Activated CD4-positive, alpha-beta T cell treated with anti-CD3 and anti-CD28 coated beads for 24 hours (primary cell): ENCODE data around the gene CST8.

ENCODE experiments used
- DNase-seq, 2 donors: peaks; one replicate each; pipeline ENCODE4 v3.0.0-alpha.2; 2020; ENCODE audit warnings: low read depth in 2 of 2

CST8 gene

DNA sequence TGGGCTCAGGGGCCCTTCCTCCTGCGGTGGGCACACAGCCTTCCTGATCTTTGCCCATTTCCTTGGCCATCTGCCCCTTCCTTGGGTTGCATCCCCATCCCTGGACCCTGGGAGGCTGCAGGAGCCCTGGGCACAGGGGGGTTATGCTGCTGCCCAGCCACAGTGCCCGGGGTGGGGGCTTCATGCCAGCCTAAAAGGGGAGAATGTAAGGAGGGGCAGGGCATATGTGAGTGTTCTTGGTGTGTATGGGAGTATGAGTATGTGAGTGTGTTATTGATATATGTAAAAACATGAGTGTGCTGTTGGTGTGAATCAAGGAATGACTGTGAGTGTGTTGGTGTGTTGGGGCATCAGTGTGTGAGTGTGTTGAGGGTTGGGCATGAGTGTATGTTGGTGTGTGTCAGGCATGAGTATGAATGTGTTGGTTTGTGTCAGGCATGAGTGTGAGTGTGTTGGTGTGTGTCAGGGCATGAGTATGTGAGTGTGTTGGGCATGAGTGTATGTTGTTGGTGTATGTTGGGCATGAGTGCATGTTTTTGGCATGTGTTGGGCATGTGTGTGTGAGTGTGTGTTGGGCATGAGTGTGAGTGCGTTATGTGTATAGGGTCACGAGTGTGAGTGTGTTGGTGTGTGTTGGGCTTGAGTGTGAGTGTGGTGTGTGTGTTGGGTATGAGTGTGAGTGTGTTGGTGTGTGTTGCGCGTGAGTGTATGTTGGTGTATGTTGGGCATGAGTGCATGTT is 14.7 kb upstream of the CST8 start:
- no peak for DNase-seq

DNA sequence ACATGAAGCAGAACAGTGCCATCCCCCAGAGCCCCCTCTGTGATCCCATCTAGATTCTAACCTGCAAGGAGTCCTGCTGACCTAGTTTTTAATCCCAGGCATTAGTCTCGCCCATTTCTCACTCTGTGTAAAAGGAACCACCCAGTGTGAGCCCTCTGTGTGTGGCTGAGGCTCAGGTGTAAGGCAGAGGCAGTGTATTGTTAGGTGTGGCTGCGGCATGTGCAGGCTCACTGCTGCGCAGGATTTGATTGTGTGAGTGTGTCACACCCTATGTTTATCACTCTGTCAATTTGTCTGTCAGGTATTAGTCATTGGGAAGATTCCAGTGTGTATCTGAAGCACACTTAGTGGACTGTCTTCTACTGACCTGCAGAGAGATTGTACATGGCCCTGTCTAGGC is 13.7 kb upstream of the CST8 start:
- no peak for DNase-seq

DNA sequence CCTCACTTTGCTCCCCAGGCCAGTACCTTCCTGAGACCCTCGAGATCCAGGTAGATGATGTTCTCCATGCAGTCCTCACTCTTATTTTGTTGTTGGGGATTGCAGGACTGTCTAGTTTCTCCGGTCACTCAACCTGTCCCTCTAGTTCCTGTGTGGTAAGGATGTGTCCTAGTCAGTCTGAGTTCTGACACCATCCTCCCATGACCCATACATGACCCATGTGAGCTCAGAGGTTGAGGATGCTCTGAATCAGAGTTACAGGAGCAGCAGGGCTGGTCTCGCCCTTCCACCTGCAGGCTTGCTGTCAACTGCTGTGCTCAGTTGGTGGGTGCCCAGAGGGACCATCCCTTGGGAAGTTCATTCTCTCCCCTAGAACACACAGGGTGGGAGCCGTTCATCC is 11.9 kb upstream of the CST8 start:
- no peak for DNase-seq

DNA sequence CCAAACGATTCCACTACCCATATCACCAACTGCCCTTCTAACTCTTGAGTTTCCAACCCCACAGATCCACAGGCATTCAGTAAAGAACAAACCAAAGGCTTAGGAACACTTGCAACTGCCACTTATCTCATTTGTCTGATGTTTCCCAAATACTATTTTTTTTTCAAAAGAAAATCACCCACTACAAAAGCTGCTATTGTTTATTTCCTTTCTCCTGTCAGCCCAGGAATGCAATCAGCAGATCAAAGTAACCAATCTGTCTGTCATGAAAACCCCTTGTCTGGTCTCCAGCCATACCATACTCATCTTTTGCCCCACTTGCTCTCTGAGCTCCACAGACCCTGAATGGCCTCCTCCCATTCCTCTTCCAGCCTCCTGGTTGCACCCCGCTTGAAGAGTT is 8.8 kb upstream of the CST8 start:
- DNase-seq = no peak

DNA sequence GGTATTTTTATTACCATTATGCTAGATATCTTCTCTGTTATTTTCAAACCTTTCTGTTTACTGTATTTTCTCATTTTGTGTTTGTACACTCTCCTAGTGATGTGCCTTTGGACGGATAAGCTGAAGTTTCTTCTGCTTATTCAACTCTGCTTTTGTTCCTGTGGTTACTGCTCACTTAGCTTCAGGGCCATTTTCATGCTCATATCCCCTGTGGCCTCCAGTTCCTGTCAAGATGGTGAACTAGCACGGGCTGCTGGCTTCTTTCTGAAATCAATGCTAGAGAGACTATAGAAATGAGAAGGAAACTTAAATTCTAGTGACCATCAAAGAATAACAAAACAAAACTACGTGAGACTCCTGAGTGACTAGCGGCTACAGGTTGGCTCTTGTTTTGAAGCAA is 6.8 kb upstream of the CST8 start:
- DNase-seq = no peak

DNA sequence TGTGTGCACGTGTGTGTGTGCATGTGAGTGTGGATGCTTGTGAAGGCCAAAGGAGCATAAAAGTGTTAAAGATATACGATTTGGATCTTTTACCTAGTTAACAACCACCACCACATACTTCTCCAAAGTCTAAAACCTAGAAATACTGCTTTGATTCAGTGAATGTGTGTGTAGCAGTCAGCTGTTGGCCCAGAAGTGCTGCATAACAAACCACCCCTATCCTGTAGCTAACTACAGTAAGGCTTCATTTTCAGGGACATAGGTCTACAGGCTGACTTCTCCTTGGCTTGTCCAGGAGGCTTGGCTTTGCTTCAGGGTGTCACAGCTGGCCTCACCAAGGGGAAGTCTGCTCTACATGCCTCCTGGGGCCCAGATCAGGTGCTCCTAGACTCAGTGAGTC is 2.4 kb upstream of the CST8 start:
- DNase-seq = no peak

DNA sequence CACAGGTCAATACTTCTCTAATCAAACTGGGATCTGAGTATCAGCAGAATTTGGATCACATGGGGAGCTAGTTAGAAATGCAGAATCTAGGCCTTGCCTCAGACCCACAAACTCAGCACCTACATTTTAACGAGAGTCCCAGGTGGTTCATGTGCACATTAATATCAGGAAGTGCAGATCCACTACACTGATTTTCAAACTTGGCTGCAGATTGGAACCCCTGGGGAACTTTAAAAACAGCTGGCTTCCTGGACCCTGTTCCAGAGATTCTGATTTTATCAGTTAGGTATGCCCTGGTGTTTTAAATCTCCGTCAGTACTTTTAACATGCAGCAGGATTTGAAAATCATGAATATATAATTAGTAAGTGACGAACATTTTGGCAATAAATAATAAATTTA is 1.9 kb upstream of the CST8 start:
- no peak for DNase-seq

DNA sequence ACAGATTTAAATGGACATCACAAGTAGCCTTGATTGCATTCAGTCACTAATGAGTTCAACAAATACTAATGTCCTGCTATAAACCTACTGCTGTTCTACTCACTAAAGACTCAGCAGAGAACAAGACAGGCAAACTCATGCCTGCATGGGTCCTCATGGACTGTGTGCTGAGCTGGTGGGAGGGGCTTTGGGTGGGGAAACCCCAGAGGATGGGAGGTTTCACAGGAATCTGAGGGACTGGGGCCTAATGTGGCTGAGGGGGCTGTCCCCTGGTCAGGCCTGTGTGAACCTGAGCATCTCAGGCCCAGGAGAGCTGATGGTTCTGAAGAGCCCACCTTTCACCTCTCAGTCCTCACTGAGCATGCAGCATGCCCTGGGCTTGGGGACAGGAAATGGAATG is 1.4 kb downstream of the CST8 start:
- peak in 1 of 2 donors; percentile 7 for DNase-seq

DNA sequence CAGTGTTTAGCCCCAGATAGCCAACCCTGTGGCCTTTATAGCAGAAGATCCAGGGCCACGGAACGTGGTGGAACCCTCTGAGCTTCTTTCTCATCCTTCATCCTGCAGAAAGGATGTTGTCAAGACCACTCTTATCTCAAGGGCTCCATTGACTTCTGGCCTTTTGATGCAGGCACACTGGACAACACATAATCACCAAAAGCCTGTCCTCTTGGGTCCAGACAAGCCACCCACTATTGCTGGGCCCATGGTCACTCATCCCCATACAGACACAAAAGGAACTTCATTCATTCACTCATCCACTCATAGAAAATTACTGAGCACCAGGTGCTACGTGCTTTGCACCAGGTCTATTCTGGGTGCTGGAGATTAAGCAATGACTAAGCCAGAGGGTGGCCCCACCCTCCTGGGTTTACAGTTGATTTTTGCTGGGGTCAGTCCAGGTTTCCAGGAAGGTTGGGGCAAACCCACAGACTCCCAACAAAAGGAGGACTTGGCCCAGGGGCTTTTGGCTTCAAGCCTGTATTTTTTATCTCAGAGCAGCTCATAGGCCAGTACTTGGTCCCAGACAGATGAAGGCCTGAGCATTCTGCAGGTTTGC is 2.4 kb downstream of the CST8 start:
- DNase-seq = no peak

DNA sequence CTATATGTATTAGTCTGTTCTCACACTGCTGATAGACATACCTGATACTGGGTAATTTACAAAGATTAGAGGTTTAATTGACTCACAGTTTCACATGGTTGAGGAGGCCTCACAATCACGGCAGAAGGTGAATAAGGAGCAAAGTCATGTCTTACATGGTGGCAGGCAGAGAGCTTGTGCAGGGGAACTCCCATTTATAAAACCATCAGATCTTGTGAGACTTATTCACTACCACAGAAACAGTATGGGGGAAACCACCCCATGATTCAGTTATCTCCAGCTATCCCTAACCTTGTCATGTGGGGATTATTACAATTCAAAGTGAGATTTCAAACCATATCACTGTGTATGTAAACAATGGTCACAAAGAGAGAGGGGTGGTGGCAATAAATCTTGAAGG is 6.6 kb downstream of the CST8 start:
- no peak for DNase-seq

DNA sequence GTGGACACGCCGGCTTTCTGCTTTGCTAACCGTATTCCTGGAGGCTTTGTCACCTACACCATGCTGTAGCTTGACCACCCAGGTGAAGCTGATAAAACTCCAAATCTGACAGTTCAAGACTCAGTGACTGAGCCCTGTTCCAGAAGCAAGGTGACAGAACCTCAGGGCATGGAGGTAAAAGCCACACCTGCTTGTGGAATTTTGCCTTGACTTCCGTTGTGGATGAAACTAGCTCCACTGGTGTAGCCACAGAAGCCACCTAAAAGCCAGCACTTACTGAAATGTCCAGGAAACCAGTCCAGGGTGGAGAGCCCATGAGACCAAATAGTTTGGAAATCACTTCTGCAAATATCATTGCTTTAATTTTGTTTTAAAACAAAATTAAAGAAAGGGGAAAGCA is 11.0 kb downstream of the CST8 start:
- DNase-seq = no peak

DNA sequence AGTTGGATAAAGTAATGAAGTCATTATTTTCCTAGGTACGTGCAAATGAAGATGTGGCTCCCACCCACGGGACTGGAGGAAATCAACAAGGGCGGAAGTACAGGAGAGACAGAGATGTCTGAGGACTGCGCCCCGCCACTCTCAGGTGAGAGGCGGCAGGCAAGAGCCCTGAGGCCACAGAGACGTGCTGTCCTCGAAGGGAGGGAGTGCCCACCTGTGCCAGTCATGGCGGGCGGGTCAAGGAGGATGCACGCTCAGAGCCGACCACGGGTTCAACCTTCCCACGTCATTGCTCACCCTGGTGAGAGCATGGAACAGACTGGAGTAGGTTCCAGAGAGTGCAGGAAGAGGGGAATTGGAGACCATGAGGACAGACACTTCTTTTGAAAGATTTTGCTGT is 12.7 kb downstream of the CST8 start:
- no peak for DNase-seq

DNA sequence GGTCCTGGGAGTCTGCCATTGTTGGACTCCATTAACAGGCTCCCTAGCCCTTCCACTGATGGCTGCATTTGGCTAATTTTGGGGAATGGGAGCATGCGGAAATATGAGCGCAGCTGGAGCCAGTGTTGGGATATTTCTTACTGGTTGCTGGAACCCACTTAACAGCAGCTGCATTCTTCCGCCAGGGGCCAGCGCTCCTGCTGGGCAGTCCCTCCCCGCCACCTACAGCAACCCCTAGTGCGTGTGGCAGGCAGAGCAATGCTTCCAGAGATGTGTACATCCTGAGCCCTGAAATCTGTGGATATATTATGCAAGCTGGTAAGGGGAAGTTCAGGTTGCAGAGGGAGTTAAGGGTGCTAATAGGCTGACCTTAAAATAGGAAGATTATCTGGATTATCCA is 16.4 kb downstream of the CST8 start:
- no peak for DNase-seq

DNA sequence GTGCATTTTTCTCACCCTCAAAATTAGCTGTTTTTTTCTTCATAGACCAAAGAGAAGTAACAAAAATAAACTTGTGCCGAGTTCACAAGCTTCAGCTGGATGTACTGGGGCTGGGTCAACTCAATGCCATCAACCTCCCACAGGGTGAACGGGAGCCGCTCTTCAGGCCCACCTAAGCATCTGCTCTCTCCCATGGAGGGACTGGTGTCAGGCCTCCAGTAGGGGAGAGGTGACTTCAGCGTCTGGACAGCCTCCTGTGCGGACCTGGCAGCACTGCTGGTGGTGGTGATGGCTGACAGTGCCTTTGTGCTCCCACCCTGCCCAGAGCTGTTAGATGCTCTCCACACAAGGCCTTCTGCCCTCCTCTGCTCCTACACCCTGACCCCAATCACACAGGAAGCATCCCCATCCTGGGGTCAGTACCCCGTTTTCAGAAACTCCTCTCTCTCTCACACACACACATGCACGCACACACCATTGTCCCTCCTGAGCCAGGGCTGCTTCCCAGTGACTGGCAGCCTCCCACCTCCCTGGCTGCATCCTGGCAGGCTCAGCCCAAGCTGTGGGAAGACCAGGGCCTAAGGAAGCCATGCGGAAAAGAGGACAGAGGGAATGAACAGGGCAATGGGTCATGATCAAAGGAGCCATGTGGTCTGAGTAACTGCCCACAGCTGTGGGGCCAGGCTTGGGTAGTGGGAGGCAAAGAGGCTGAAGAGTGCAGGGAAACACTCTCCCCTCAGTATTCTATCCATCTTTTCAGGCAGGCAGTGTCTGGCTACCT is 17.7 kb downstream of the CST8 start:
- DNase-seq = no peak

DNA sequence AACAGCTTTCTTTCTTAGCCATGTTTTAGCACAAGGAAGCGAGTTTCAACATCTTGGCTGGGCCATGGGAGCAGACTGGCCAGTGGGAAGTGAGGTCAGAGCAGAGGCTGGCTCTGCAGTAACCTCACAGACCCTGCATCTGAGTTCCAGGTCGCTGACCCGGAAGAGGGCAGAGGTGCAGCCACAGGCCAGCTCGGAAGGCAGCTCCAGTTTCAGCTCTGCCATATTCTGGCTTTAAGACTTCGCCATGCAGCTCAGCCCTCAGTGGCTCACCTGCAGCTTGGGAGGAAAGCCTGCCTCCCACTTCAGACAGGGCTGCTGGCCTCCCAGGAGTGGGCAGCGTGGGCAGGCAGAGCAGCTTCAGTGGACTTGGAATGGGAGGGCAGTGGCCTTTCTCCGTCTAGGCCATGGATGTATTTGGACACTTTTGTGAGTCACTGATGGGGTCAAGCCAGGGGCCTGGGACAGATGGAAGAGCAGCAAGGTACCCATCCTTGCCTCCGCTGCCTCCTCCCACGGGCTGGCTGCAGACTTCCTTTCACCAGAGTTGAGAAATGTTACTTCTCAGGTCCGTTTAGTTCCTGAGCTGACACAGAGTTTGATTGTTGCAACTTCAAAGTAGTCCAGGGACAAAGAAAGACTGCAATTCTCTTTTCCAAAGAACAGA is 18.5 kb downstream of the CST8 start:
- no peak for DNase-seq

DNA sequence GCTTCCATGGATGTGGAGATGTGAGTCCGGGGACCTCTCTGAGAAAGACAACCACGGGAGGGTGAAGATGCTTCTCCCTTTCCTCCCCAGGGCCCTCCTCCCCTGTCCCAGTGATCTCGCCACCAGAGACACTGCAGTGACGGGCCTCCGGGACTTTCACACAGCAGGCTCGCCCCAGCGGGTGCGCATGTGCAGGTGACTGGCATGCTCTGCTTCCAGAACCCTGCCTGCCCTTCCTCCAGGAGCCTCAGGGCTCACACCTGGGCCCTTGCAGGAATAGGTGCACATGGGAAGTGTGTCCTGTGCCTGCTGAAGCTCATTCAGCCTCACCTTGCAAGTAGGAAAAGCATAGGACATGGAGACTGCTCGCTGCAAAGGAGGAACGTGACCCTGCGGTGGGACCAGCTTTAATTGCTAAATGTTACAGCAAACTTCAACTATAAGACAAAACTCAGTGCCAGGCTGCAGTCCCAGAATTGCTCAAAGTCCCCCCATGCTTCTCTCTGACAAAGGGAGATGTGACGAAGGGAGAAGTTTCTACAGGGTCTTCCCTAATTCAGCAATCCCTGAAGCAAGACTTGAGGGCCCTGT is 19.2 kb downstream of the CST8 start:
- no peak for DNase-seq

DNA sequence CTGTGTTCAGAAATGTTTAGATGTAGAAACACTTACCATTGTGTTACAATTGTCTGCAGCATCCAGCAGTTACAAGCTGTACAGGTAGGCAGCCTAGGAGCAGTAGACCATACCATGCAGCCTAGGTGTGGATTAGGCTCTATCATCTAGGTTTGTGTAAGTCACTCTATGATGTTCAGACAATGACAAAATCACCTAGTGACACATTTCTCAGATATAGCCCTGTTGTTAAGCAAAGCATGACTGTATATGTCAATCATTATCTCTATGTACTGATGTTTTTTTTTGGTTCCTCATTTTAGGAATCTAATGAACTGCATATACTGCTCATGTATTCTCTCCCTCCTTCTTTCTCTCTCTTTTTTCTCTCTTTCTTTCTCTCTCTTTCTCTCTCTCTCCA is 22.2 kb downstream of the CST8 start:
- no peak for DNase-seq

DNA sequence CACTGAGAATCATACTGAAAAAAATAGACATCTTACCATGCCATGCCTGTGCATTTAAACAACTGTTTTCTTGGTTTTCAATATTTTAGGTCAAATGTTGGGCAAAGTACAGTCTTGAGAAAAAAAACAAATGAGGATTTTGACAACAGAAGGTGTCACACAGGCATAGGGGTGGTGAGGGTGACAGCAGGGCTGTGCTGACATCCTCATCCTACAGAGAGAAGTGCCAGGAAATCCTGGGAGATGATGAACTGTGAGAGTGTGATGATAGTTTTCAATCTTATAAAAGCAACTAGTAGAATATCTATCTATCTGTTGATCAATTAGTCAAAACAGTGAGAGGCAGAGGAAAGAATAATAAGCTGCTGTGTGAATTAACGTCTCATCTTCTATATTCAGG is 23.9 kb downstream of the CST8 start:
- no peak for DNase-seq

DNA sequence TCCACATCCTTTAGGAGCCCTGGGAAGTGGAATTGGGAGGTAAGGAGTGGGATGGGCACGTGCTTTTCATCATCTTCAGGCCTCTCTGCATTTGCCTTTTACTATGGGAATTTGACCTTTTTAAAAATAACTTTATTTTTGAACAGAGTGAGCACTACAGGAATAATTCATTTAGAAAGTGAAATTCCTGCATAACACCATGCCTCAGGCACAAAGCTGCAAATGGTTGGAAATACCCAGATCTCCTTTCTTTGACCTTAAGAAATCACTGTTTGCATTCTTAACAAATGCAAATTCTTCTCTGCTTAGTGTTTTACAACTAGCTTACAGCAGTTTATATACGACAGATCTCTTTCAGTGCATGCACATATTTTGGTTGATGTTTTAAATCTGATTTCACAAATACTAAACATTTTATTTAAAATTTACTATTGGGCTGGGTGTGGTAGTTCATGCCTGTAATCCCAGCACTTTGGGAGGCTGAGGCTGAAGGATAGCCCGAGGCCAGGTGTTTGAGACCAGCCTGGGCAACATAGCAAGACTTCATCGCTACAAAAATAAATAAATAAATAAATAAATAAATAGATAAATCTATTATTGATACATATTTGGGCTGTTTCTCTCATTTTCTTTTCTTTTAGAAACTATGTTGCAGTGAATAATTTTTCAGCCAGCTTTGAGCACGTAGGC is 24.5 kb downstream of the CST8 start:
- DNase-seq = no peak

DNA sequence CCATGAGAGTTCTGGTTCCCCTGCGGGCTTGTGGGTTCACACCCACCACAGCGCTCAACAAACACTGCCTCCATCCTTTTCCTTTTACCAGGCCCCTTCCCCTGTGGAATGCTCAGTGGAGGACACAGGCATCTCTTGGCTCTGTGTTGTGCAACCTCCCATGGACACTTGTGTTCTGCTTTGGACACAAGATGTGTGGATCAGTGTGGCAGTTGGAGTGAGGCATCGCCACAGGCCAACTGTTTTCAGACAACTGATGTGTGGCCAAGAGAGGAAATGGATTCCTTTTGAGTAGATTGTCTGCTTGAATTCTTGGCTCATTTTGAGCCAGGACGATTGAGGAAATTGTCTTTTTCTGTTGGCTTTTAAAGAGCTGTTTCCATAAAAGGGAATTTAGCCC is 26.8 kb downstream of the CST8 start:
- no peak for DNase-seq

DNA sequence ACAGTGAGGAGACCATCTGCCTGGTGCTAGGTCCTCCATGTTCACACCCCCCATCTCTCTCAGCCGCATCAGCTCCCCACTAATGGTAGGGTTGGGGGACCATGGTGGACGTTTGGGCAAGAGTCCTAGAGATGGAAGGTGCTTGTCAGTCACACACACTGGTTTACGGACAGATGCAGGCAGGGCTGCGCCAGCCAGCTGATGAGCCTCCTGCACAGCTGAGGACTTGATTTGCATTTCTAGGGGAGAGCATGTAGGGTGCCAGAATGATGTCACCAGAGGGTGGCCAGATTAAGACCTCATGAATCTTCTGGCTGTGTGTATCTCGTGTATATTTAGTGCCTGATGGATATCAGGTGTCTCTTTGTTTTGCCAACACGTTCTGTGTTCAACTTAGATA is 28.6 kb downstream of the CST8 start:
- no peak for DNase-seq

DNA sequence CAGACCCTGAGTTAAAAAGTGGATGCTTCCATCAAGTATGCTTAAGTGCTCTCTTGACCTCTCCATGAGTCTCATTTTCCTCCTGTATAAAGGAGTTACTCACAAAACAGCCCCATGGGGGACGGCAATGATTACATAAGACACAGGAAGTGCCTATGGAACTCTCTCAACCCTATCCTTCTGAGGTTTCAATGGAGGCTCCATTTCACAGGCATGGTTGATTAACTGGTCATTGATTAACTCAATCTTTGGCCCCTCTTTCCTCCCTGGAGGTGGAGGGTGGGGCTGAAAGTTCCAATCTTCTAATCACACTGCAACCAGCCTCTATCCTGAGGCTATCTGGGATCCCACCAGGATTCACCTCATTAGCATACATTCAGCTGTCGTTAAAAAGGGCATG is 29.3 kb downstream of the CST8 start:
- DNase-seq = no peak
